GM12878 (cell line): ENCODE results near the gene ADCY1.

Experiments
- BHLHE40 ChIP-seq, 2 experiments: fragments of 450-650 bp in 1 of 2; IDR thresholded peaks; 2 replicates each; pipeline ENCODE4 v1.6.1; 2011 to 2017; ENCODE audit warnings: low read depth in 2 of 2, borderline replicate concordance in 1 of 2, improper control_type of control experiment in 1 of 2, low read length in 1 of 2, mild to moderate bottlenecking in 1 of 2
- CHD2 ChIP-seq: IDR thresholded peaks from 2 replicates; pipeline ENCODE4 v1.6.1; 2011; ENCODE audit warnings: low read depth, low read length, improper control_type of control experiment, borderline replicate concordance
- EZH2 ChIP-seq: IDR thresholded peaks from 2 replicates; pipeline ENCODE4 v1.6.1; 2012; ENCODE audit warnings: low read depth, mild to moderate bottlenecking, control low read depth, inconsistent platforms, low read length, borderline replicate concordance; ENCODE audit not compliant: control insufficient read depth
- HDGF ChIP-seq: fragments of 450-650 bp; IDR thresholded peaks from 2 replicates; pipeline ENCODE4 v1.6.1; 2016; ENCODE audit warnings: antibody characterized with exemption
- NRF1 ChIP-seq: conservative IDR thresholded peaks from 2 replicates; pipeline ENCODE4 v1.6.1; 2011; ENCODE audit warnings: mild to moderate bottlenecking, low read depth, low read length, improper control_type of control experiment
- POLR2AphosphoS5 ChIP-seq: IDR thresholded peaks from 2 replicates; pipeline ENCODE4 v1.6.1; 2011; ENCODE audit warnings: mild to moderate bottlenecking, low read length, inconsistent platforms
- WRNIP1 ChIP-seq: IDR thresholded peaks from 2 replicates; pipeline ENCODE4 v1.6.1; 2011; ENCODE audit warnings: low read depth, low read length, improper control_type of control experiment, borderline replicate concordance
- TF ChIP-seq, protein P1 (sequence below), 3 experiments: IDR thresholded peaks in 2 of 3; conservative IDR thresholded peaks in 1 of 3; 2 replicates each; pipeline ENCODE4 v1.5.1; 2011; ENCODE audit warnings: low read depth in 3 of 3, low read length in 3 of 3, mild to moderate bottlenecking in 3 of 3, control low read depth in 2 of 3, moderate library complexity in 2 of 3, inconsistent platforms in 1 of 3, mixed read lengths in 1 of 3; ENCODE audit not compliant: control insufficient read depth in 2 of 3, insufficient read depth in 1 of 3; ENCODE audit errors: extremely low read depth in 1 of 3

DNA sequence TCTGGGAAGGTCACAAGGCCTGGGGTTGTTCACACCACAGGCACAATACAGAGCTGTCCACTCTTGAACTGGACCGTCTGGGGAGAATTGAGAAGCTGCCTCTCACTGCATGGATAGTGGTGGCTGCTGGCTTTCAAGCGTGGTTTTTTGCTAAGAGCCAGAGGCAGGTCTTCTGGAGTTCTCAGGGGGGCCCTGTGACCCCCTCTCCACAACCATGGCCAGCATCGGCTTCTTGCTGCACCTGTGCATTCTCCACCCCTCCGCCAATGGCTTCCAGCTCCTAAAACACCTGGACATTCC is 140.3 kb downstream of the ADCY1 start:
- no peak for TF ChIP-seq POLR2AphosphoS5
- TF ChIP-seq, protein P1, sequence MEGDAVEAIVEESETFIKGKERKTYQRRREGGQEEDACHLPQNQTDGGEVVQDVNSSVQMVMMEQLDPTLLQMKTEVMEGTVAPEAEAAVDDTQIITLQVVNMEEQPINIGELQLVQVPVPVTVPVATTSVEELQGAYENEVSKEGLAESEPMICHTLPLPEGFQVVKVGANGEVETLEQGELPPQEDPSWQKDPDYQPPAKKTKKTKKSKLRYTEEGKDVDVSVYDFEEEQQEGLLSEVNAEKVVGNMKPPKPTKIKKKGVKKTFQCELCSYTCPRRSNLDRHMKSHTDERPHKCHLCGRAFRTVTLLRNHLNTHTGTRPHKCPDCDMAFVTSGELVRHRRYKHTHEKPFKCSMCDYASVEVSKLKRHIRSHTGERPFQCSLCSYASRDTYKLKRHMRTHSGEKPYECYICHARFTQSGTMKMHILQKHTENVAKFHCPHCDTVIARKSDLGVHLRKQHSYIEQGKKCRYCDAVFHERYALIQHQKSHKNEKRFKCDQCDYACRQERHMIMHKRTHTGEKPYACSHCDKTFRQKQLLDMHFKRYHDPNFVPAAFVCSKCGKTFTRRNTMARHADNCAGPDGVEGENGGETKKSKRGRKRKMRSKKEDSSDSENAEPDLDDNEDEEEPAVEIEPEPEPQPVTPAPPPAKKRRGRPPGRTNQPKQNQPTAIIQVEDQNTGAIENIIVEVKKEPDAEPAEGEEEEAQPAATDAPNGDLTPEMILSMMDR (IDR thresholded peaks at IDR 0.05 in 2 of 3, conservative IDR thresholded peaks at IDR 0.05 in 1 of 3; ENCODE audit: control insufficient read depth in 2 of 3, extremely low read depth in 1 of 3, insufficient read depth in 1 of 3, low read depth in 3 of 3, low read length in 3 of 3) = no peak
- TF ChIP-seq NRF1 = no peak
- no peak for TF ChIP-seq EZH2
- TF ChIP-seq WRNIP1 = no peak
- no peak for TF ChIP-seq HDGF
- TF ChIP-seq BHLHE40 (IDR thresholded peaks at IDR 0.05; ENCODE audit: borderline replicate concordance in 1 of 2, low read depth in 2 of 2, low read length in 1 of 2) = no peak
- TF ChIP-seq CHD2 = no peak
